Suprapubic skin (tissue), 4 donors: ENCODE measurements around the gene CCDC150. TPM values are rescaled to one million over a fixed set of nuclear protein-coding genes. Genes with fewer than 3 reads are reported as not detected.

Experiments
- DNase-seq, 2 donors: peaks; one replicate each; pipeline ENCODE4 v3.0.0-alpha.2; 2019; ENCODE audit warnings: low spot score in 2 of 2
- H3K27ac ChIP-seq: fragments of 200-600 bp; sonication (generic); one replicate; pipeline ENCODE4 v1.5.1; 2019
- H3K27me3 ChIP-seq: fragments of 200-600 bp; sonication (generic); one replicate; pipeline ENCODE4 v1.5.1; 2019
- H3K36me3 ChIP-seq: fragments of 200-600 bp; sonication (generic); one replicate; pipeline ENCODE4 v1.5.1; 2019
- H3K4me1 ChIP-seq: fragments of 200-600 bp; sonication (generic); one replicate; pipeline ENCODE4 v1.5.1; 2019
- H3K4me3 ChIP-seq: fragments of 200-600 bp; sonication (generic); one replicate; pipeline ENCODE4 v1.5.1; 2019; ENCODE audit warnings: mild to moderate bottlenecking
- H3K9me3 ChIP-seq: fragments of 200-600 bp; sonication (generic); one replicate; pipeline ENCODE4 v1.5.1; 2019
- EP300 ChIP-seq: sonication (generic); formaldehyde crosslinking; IDR thresholded peaks from one replicate; pipeline ENCODE4 v1.6.1; 2017; ENCODE audit warnings: antibody characterized with exemption
- POLR2A ChIP-seq, 2 donors: fragments of 450-650 bp; IDR thresholded peaks; one replicate each; pipeline ENCODE4 v1.6.1; 2017; ENCODE audit warnings: antibody characterized with exemption in 2 of 2, mild to moderate bottlenecking in 2 of 2, moderate library complexity in 2 of 2
- POLR2AphosphoS5 ChIP-seq, 3 donors: sonication (generic); formaldehyde crosslinking; IDR thresholded peaks; one replicate each; pipeline ENCODE4 v1.6.1; 2017; ENCODE audit warnings: antibody characterized with exemption in 3 of 3
- WGBS: methylation state at CpG from one replicate; pipeline ENCODE4 v1.1.5; 2018; 5-methylcytosine and 5-hydroxymethylcytosine counted together
- total RNA-seq, 4 donors: library from RNA; depleted of rRNA; stranded (reverse); fragments of >200 nt; gene quantifications; one replicate each; pipeline ENCODE4 v1.1.0, GENCODE V29; 2016
- TF ChIP-seq, protein P1 (sequence below), 2 donors: fragments of 200-600 bp in 1 of 2; fragments of 450-650 bp in 1 of 2; sonication (generic) in 1 of 2; IDR thresholded peaks; one replicate each; pipeline ENCODE4 v1.5.1; 2016 to 2019; ENCODE audit warnings: antibody characterized with exemption in 2 of 2, mild to moderate bottlenecking in 1 of 2, moderate library complexity in 1 of 2

The CCDC150 gene
- total RNA-seq, result 1 to 10 TPM; 2.0 to 6.7 (median 3.1) TPM

DNA sequence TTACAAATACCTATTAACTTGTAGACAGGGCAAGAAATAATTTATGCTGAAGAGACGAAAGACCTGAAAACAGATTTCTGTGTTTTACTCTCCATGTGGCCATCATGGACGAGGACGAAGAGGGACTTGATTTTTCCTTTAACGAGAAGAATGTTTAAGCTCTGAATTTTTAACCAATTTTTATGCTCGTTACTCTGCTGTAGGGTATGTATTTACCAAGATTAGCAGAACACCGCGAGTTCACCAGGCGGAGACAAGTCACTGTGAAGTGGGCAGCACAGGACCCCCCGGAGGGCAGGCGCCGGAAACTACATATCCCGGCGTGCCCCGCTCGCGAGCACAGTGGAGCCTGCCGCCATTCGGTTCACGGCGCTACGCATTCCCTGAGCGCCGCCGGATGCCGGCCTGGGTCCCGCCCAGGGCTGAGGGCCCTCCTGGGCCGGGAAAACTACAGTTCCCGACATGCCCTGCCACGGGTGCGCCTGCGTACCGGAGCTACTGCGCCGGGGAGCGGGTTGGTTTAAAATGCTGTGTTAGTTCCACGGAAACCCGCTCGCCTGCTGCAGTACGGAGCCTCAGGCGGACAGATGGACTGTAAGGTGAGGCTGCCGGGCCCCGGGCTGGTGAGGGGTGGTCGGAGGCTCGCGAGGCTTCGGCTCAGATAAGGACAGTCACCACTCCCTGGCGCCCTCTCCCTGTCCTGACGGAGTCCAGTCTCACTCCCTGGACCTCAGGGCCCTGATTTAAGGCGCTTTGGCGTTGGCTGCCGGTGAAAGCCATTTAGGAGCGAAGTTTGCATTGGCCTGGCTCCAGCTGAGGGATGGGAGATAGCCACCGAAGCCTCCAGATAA, at the start of gene CCDC150:
TSS of gene CCDC150 (plus strand) at position 536 of the 851 bp plus-strand sequence. CDS start at position 588, 52 bp downstream.
- H3K4me1 ChIP-seq, result peaks cover 4% of the 10 kb centered on the region
- no peaks in the 10 kb centered on the region for H3K27me3 ChIP-seq
- H3K36me3 ChIP-seq, result no peaks in the 10 kb centered on the region
- TF ChIP-seq EP300 (no peak), POLR2AphosphoS5 (IDR thresholded peaks at IDR 0.05) (peak in 1 of 3 donors; percentile 35)
- DNase-seq, result peak; percentile 91 to 92
- 7% methylated on average over 30 of the region's 53 CpGs for WGBS
- H3K9me3 ChIP-seq, result no peaks in the 10 kb centered on the region
- H3K27ac ChIP-seq, result no peak within 1 kb of the TSS
- H3K4me3 ChIP-seq, result peak within 1 kb of the TSS; percentile 58

DNA sequence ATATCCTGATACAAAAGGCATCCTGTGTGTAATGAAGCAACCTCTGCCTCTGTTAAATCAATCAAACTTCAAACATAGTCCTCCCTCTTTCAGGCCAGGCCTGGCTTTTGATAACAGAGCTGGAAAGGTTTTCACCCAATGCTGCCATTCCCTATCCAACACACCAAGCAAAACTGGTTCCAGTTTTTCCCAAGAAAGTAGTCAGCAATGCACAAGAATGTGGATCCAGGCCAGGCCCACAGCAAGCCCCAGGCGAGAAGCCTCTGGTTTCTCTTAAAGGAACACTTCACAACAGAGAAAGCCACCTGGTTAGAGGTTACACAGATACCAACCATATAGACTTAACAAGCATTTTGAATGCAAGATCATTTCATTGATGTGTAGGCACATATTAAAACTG, 49.2 kb upstream of the CCDC150 start:
- H3K27me3 ChIP-seq, result peaks cover 20% of the 10 kb centered on the region

DNA sequence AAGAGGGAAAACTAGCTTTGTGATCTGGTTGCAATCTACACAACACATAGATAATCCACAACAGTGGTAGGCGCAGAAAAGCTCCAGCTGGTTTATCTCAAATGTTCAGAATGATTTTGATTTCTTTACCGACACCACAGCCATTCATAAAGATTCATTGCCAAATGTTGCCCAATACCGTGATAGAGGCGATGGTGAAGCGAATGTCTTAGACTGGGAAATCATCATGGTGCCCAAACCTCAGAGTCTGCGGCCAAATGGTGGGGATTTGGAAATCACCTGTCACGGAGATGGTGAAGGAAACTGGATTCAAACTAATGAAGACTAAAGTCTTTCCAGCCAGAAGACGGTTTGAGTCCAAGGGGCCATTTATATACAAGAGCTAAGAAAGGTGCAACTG, 48.5 kb upstream of the CCDC150 start:
- TF ChIP-seq, protein P1, sequence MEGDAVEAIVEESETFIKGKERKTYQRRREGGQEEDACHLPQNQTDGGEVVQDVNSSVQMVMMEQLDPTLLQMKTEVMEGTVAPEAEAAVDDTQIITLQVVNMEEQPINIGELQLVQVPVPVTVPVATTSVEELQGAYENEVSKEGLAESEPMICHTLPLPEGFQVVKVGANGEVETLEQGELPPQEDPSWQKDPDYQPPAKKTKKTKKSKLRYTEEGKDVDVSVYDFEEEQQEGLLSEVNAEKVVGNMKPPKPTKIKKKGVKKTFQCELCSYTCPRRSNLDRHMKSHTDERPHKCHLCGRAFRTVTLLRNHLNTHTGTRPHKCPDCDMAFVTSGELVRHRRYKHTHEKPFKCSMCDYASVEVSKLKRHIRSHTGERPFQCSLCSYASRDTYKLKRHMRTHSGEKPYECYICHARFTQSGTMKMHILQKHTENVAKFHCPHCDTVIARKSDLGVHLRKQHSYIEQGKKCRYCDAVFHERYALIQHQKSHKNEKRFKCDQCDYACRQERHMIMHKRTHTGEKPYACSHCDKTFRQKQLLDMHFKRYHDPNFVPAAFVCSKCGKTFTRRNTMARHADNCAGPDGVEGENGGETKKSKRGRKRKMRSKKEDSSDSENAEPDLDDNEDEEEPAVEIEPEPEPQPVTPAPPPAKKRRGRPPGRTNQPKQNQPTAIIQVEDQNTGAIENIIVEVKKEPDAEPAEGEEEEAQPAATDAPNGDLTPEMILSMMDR (IDR thresholded peaks at IDR 0.05), result no peak
- TF ChIP-seq EP300 (no peak), POLR2AphosphoS5 (IDR thresholded peaks at IDR 0.05) (no peak), POLR2A (IDR thresholded peaks at IDR 0.05) (no peak)
- no peak for DNase-seq
- H3K9me3 ChIP-seq, result no peaks in the 10 kb centered on the region
- WGBS, result 86% methylated on average over 8 of the region's 8 CpGs
- no peaks in the 10 kb centered on the region for H3K36me3 ChIP-seq
- H3K27me3 ChIP-seq, result peaks cover 20% of the 10 kb centered on the region
- no peak overlapping the region for H3K4me3 ChIP-seq
- H3K4me1 ChIP-seq, result peaks cover 14% of the 10 kb centered on the region
- H3K27ac ChIP-seq, result no peak overlapping the region

More for the DNA sequence above, 49.2 kb upstream of the CCDC150 start:
- TF ChIP-seq, protein P1 (IDR thresholded peaks at IDR 0.05), result no peak
- TF ChIP-seq POLR2A (IDR thresholded peaks at IDR 0.05), result no peak
- no peak for TF ChIP-seq POLR2AphosphoS5 (IDR thresholded peaks at IDR 0.05)
- TF ChIP-seq EP300, result no peak
- 0% methylated on average over 1 of the region's 1 CpG for WGBS
- Histone ChIP-seq H3K27ac (no peak overlapping the region), H3K4me1 (peaks cover 14% of the 10 kb centered on the region), H3K4me3 (no peak overlapping the region), H3K36me3 (no peaks in the 10 kb centered on the region), H3K9me3 (no peaks in the 10 kb centered on the region)
- no peak for DNase-seq

DNA sequence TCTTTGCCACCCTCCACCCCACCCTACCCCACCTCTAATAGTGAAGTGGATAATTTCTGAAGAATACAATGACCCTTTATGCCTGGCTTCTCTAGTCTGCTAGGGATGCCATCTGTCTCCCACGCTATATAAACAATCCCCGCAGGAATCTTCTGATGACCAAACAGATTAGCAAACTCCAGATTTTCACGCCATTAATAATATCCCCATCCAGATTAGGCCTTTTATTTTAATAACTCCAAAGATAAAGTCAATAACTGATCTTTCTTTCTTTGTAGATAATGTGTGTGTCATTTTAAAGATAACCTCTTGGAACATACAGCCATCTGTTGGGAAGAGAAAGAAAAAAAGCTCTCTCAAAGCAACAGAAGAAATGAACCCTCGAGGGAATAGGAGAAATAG, 47.9 kb upstream of the CCDC150 start:
- peaks cover 14% of the 10 kb centered on the region for H3K4me1 ChIP-seq
- DNase-seq, result no peak
- no peaks in the 10 kb centered on the region for H3K9me3 ChIP-seq
- TF ChIP-seq POLR2A (IDR thresholded peaks at IDR 0.05), result no peak
- TF ChIP-seq, protein P1 (IDR thresholded peaks at IDR 0.05), result no peak
- no peak for TF ChIP-seq EP300
- TF ChIP-seq POLR2AphosphoS5 (IDR thresholded peaks at IDR 0.05), result no peak
- H3K4me3 ChIP-seq, result no peak overlapping the region
- WGBS, result 70% methylated on average over 4 of the region's 4 CpGs
- no peaks in the 10 kb centered on the region for H3K36me3 ChIP-seq
- peaks cover 24% of the 10 kb centered on the region for H3K27me3 ChIP-seq
- H3K27ac ChIP-seq, result no peak overlapping the region

DNA sequence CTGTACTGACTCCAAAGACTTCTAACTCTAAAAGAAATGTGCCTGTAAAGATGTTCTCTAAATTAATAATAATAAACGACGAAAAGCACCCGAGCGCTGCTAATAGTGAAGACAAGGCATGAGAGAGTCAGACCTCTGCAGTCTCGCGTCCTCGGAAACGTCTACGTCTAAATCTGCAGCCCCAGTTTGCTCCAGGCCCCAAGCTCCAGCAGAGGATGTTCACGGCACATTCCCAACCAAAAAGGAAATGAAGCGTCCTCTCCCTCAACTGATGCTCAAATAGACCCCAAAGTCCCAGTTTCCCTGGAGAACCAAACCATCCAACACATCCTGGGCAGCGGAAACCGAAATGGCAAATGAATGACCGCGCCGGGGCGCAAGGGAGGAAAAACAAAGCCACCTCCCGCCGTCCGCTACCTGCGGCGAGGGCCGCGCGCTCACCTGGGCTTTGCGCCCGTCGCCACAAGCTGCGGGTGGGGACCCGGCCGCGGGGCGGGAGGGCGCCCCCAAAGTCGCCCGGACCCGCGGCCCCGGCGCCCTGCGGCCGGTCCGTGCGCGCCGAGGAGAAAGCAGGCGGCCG, 47.1 kb upstream of the CCDC150 start:
- 7% methylated on average over 10 of the region's 48 CpGs for WGBS
- no peak for TF ChIP-seq POLR2AphosphoS5 (IDR thresholded peaks at IDR 0.05)
- TF ChIP-seq EP300, result no peak
- no peak for TF ChIP-seq POLR2A (IDR thresholded peaks at IDR 0.05)

More for the DNA sequence above, 47.1 kb upstream of the CCDC150 start:
- Histone ChIP-seq H3K27ac (peak overlapping the region; percentile 81), H3K4me3 (peak overlapping the region; percentile 88), H3K36me3 (no peaks in the 10 kb centered on the region), H3K9me3 (no peaks in the 10 kb centered on the region), H3K27me3 (peaks cover 24% of the 10 kb centered on the region), H3K4me1 (peaks cover 14% of the 10 kb centered on the region)
- no peak for DNase-seq
